ENCODE data around the gene MCM7.

The MCM7 gene

DNA sequence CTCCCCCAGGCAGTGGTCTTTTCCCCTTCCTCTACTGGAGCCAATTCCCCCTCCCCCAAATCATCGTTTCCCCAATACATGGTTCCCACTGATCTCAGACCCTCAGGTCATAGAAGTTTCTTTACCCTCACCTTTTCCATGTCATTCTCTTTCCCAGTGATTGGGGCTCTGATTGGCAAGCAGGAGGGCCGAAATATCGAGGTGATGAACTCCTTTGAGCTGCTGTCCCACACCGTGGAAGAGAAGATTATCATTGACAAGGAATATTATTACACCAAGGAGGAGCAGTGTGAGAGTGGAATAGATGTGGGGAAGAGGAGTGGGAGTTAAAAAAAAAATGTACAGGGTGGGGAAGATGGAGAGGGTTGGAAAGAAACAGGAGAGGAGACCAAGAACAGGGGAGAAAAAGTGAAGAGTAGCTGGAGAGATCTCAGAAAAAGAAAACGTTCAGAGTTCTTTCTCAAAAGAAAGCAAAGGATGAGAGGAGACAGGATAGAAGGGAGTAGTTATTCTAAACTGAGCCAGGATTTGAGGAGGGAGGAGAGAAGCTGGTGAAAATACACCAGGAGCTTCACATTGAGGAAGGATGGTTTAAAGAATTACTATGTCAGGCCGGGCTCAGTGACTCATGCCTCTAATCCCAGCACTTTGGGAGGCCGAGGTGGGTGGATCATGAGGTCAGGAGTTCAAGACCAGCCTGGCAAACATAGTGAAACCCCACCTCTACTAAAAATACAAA is 11.6 kb downstream of the MCM7 start:
- no peak for DNase-seq (ENCODE audit: low spot score)
- in situ Hi-C loops (cut with MboI; ENCODE audit: low pct_unique_long_range_greater_than_20kb, low sequenced_read_pairs, unreplicated experiment) = no loop called here
- TF ChIP-seq, protein P1, sequence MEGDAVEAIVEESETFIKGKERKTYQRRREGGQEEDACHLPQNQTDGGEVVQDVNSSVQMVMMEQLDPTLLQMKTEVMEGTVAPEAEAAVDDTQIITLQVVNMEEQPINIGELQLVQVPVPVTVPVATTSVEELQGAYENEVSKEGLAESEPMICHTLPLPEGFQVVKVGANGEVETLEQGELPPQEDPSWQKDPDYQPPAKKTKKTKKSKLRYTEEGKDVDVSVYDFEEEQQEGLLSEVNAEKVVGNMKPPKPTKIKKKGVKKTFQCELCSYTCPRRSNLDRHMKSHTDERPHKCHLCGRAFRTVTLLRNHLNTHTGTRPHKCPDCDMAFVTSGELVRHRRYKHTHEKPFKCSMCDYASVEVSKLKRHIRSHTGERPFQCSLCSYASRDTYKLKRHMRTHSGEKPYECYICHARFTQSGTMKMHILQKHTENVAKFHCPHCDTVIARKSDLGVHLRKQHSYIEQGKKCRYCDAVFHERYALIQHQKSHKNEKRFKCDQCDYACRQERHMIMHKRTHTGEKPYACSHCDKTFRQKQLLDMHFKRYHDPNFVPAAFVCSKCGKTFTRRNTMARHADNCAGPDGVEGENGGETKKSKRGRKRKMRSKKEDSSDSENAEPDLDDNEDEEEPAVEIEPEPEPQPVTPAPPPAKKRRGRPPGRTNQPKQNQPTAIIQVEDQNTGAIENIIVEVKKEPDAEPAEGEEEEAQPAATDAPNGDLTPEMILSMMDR (IDR thresholded peaks at IDR 0.05; ENCODE audit: extremely low read depth, insufficient read depth, missing control alignments) = no peak

DNA sequence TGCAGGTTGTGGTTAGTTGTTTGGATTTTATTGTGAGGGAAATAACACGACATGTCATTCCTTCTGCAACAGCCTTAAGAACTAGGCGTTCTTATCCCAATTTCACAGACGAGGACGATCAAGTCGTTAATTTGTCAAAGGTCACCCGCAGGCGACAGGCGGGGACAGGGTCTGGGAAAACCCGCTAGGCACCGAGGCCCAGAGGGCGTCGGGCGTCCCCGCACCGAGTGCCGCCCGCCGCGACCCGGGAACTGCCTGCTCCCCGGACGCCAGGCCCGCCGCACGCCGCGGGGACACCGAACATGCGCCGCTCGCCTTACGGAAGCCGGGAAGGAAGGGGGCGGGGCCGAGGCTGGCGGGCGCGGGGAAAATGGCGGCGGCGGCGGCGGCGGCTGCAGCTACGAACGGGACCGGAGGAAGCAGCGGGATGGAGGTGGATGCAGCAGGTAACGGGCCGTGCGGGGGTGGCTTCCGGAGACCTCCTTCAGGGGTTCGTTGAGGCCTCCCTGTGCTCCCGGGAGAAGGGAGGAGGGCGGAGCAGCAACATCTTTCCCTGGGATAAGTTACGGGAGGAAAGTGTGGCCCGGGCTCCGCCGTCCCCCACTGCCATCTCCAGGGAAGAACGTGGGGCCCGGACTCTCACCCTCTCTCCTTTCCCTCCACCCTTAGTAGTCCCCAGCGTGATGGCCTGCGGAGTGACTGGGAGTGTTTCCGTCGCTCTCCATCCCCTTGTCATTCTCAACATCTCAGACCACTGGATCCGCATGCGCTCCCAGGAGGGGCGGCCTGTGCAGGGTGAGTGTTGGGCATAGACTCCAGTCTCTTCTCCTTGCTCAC is 12.4 kb downstream of the MCM7 start, which contains the start of gene COPS6:
COPS6 (plus strand) TSS at position 349 of the 837 bp plus-strand sequence; CDS start at position 371, 22 bp downstream.
- in situ Hi-C loops (cut with MboI; ENCODE audit: low pct_unique_long_range_greater_than_20kb, low sequenced_read_pairs, unreplicated experiment) = no loop called here
- TF ChIP-seq, protein P1 (IDR thresholded peaks at IDR 0.05; ENCODE audit: extremely low read depth, insufficient read depth, missing control alignments) = no peak
- DNase-seq (ENCODE audit: low spot score) = peak; percentile 89

DNA sequence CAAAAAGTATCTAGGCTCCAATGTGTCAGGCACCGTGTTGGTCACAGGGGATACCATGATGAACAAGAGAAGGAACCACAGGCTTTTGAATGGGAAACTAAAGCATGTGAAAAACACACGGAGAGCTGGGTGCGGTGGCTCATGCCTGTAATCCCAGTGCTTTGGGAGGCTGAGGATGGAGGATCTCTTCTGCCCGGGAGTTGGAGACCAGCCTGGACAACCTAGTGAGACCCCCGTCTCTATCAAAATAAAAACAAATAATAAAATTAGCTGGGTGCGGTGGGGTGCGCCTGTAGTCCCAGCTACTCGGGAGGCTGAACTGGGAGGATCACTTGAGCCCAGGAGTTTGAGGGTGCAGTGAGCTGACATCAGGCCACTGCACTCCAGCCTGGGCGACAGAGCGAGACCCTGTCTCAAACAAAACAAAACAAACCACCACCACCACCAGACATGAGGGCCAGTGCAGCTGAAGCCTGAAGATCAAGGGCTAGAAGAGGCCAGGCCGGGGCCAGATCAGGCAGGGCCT is 13.0 kb downstream of the MCM7 start:
- TF ChIP-seq, protein P1 (IDR thresholded peaks at IDR 0.05; ENCODE audit: extremely low read depth, insufficient read depth, missing control alignments) = no peak
- in situ Hi-C loops (cut with MboI; ENCODE audit: low pct_unique_long_range_greater_than_20kb, low sequenced_read_pairs, unreplicated experiment) = no loop called here

DNA sequence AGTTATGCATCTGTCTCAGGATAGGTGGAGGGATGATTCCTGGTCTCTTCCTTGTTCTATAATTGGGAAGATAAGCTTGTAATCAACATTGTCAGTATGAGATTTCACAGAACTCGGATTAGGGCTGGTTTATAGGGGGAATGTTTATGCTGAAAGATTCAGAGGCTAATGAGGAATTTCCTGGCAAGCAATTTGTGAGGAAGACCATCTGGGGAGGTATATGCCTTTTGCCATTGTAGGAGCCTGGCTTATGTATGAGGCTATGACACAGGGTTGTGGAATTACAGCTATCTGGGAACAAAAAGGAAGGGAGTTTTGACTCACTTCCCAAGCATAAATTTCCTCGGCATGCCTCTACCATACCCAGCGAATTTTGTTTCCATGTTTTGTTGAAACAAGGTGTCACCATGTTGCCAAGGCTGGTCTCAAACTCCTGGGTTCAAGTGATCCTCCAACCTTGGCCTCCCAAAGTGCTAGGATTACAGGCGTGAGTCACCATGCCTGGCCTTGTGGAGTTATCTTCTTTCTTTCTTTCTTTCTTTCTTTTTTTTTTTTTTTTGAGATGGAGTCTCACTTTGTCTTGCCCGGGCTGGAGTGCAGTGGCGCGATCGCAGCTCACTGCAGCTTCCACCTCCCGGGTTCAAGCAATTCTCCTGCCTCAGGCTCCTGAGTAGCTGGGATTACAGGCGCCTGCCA is 14.0 kb downstream of the MCM7 start:
- in situ Hi-C loops (cut with MboI; ENCODE audit: low pct_unique_long_range_greater_than_20kb, low sequenced_read_pairs, unreplicated experiment) = no loop called here
- TF ChIP-seq, protein P1 (IDR thresholded peaks at IDR 0.05; ENCODE audit: extremely low read depth, insufficient read depth, missing control alignments) = no peak
- DNase-seq (ENCODE audit: low spot score) = no peak

More for the DNA sequence above, 13.0 kb downstream of the MCM7 start:
- no peak for DNase-seq (ENCODE audit: low spot score)

DNA sequence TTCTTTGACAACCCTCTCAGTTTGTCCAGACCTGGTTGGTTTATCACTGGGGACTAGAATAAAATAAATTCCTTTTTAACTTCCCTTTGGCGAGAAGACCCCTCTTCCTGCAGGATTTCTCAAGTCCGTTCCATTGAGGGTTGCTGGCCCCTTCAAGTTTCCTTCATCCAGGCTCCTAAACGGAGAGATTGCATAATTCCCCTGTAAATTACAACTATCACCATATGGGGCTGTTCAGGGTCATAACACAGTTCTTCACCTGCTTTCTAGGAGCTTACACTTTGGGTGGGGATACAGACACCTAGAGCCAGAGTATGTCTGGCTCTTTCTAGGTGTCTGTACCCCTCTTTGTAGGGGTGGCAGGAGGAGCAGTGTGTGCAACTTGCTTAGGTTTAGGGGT is 15.7 kb downstream of the MCM7 start:
- no peak for DNase-seq (ENCODE audit: low spot score)
- in situ Hi-C loops (cut with MboI; ENCODE audit: low pct_unique_long_range_greater_than_20kb, low sequenced_read_pairs, unreplicated experiment) = no loop called here
- TF ChIP-seq, protein P1 (IDR thresholded peaks at IDR 0.05; ENCODE audit: extremely low read depth, insufficient read depth, missing control alignments) = no peak

DNA sequence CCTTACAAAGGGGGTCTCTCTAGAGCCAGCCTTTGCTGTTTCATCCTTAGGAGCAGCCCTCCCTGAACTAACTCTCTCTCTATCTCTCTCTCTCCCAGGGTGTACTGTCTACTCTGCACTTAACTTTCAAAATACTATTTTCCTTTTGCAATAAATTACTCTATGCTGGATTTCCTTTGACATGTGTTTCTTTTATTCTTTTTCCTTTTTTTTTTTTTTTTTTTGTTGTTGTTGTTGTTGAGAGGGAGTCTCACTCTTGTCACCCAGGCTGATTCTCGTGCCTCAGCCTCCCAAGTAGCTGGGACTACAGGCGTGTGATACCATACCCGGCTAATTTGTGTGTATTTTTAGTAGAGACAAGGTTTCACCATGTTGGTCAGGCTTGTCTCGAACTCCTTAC is 18.2 kb downstream of the MCM7 start:
- in situ Hi-C loops (cut with MboI; ENCODE audit: low pct_unique_long_range_greater_than_20kb, low sequenced_read_pairs, unreplicated experiment) = no loop called here
- TF ChIP-seq, protein P1 (IDR thresholded peaks at IDR 0.05; ENCODE audit: extremely low read depth, insufficient read depth, missing control alignments) = no peak
- DNase-seq (ENCODE audit: low spot score) = no peak

Data from GM13977 (cell line).